ENCODE results near the gene SLC27A4.

Gene SLC27A4

GRCh38 chr9:128369024-128369706, 28.8 kb downstream of the SLC27A4 start:
- peaks cover 8% of the 10 kb centered on the region; the same call in 1 of the 2 replicates for H3K36me3 ChIP-seq (ENCODE audit: low read depth)
- peaks cover 3% of the 10 kb centered on the region for H3K4me1 ChIP-seq (ENCODE audit: insufficient read depth, poor library complexity, severe bottlenecking)
- H3K9me3 ChIP-seq (ENCODE audit: severe bottlenecking): no peaks in the 10 kb centered on the region
- H3K27ac ChIP-seq (ENCODE audit: poor library complexity, severe bottlenecking): no peak overlapping the region
- no peak overlapping the region for H3K4me3 ChIP-seq (ENCODE audit: severe bottlenecking)
- no peak for TF ChIP-seq CTCF (IDR thresholded peaks at IDR 0.05; ENCODE audit: poor library complexity, severe bottlenecking)
- DNase-seq (ENCODE audit: low spot score) (no peak), ATAC-seq (ENCODE audit: low read depth) (no peak)
- H3K27me3 ChIP-seq (ENCODE audit: insufficient read depth, poor library complexity, severe bottlenecking): no peaks in the 10 kb centered on the region

DNA sequence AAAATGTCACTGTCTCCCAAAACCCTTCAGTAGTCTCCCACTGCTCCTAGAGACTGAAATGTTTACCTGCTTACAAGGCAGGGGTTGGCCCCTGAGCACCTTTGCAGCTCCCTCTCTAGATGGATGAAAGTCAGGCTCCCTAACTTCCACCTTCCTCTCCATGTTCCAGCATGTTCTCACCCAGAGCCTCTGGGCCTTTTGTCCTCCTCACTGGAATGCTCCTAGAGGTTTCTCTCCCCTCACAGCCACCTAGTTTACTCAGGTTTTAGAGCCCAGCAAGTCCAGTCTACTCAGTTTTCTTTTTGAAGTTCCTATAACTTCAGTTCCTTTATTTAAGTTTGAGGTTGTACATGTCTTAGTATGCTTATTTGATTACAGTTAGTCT, 30.0 kb downstream of the SLC27A4 start:
- H3K36me3 ChIP-seq (ENCODE audit: low read depth): peaks cover 8% of the 10 kb centered on the region; the same call in 1 of the 2 replicates
- H3K27ac ChIP-seq (ENCODE audit: poor library complexity, severe bottlenecking): peak overlapping the region; percentile 62
- peak overlapping the region; percentile 58 for H3K4me3 ChIP-seq (ENCODE audit: severe bottlenecking)
- ATAC-seq (ENCODE audit: low read depth): peak; percentile 13
- no peak for DNase-seq (ENCODE audit: low spot score)
- no peaks in the 10 kb centered on the region for H3K27me3 ChIP-seq (ENCODE audit: insufficient read depth, poor library complexity, severe bottlenecking)
- TF ChIP-seq CTCF (IDR thresholded peaks at IDR 0.05; ENCODE audit: poor library complexity, severe bottlenecking): no peak
- H3K9me3 ChIP-seq (ENCODE audit: severe bottlenecking): no peaks in the 10 kb centered on the region
- peaks cover 3% of the 10 kb centered on the region for H3K4me1 ChIP-seq (ENCODE audit: insufficient read depth, poor library complexity, severe bottlenecking)

GRCh38 chr9:128370752-128371629, 30.7 kb downstream of the SLC27A4 start, which contains the start of gene URM1:
URM1 (plus strand) TSS chr9:128371374; CDS start chr9:128371381, 7 bp downstream.
- Histone ChIP-seq H3K27ac (ENCODE audit: poor library complexity, severe bottlenecking) (peak within 1 kb of the TSS; percentile 62), H3K27me3 (ENCODE audit: insufficient read depth, poor library complexity, severe bottlenecking) (no peaks in the 10 kb centered on the region), H3K4me3 (ENCODE audit: severe bottlenecking) (peak within 1 kb of the TSS; percentile 58), H3K36me3 (ENCODE audit: low read depth) (peaks cover 8% of the 10 kb centered on the region; the same call in 1 of the 2 replicates), H3K4me1 (ENCODE audit: insufficient read depth, poor library complexity, severe bottlenecking) (peaks cover 3% of the 10 kb centered on the region), H3K9me3 (ENCODE audit: severe bottlenecking) (no peaks in the 10 kb centered on the region)
- peak; percentile 17 for TF ChIP-seq CTCF (IDR thresholded peaks at IDR 0.05; ENCODE audit: poor library complexity, severe bottlenecking)
- ATAC-seq (ENCODE audit: low read depth) (peak; percentile 93), DNase-seq (ENCODE audit: low spot score) (peak; percentile 95)

DNA sequence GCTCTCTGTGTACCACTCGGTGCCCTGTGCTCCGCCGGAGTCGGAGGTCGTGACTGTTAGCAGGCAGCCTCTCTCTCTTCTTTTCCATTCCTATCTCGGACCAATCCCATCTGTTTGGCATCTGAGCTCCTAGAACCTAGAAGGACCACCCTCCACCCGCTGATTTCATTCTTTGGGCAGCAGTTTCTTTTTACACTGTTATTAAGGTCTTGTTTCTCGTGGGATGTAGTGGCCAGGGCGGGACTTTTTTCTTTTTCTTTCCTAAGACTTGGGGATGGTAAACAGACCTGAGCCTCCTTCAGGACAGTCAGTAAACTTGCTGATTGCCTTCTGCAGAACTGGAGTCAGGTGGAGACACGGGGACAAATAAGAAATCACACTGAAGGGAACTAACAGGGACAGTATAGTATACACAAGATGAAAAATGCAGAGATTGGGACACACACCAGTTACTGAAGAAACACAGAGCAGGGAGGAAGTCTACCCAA, 31.3 kb downstream of the SLC27A4 start:
- Histone ChIP-seq H3K4me1 (ENCODE audit: insufficient read depth, poor library complexity, severe bottlenecking) (peaks cover 3% of the 10 kb centered on the region), H3K36me3 (ENCODE audit: low read depth) (peaks cover 15% of the 10 kb centered on the region; the same call in 1 of the 2 replicates), H3K27me3 (ENCODE audit: insufficient read depth, poor library complexity, severe bottlenecking) (no peaks in the 10 kb centered on the region), H3K27ac (ENCODE audit: poor library complexity, severe bottlenecking) (peak overlapping the region; percentile 62), H3K4me3 (ENCODE audit: severe bottlenecking) (peak overlapping the region; percentile 58), H3K9me3 (ENCODE audit: severe bottlenecking) (no peaks in the 10 kb centered on the region)
- TF ChIP-seq CTCF (IDR thresholded peaks at IDR 0.05; ENCODE audit: poor library complexity, severe bottlenecking): no peak
- no peak; the same call in 2 of the 3 replicates for ATAC-seq (ENCODE audit: low read depth)
- no peak for DNase-seq (ENCODE audit: low spot score)

Data from RWPE2 (cell line).